ENCODE data around the gene RASA2.
"Not testable (repeated sequence)": the region's sequence is repeated elsewhere in the genome, so short reads cannot be mapped to it uniquely, and the experiment has no call there.

Gene RASA2

GRCh38 chr3:141532609-141533008, 45.8 kb downstream of the RASA2 start:
- Histone ChIP-seq H3K4me1 (ENCODE audit: insufficient read depth, low read length) (no peaks in the 10 kb centered on the region), H3K36me3 (ENCODE audit: insufficient read depth, low read length) (peaks cover 19% of the 10 kb centered on the region), H3K4me3 (ENCODE audit: low read length) (no peak overlapping the region), H3K9me3 (ENCODE audit: low read length) (peaks cover 4% of the 10 kb centered on the region), H3K27me3 (ENCODE audit: insufficient read depth, low read length) (no peaks in the 10 kb centered on the region), H2AFZ (ENCODE audit: low read depth, low read length) (no peak overlapping the region)

GRCh38 chr3:141536017-141536416, 49.2 kb downstream of the RASA2 start:
- not testable (repeated sequence) for H3K4me1 ChIP-seq (ENCODE audit: insufficient read depth, low read length); H3K27me3 ChIP-seq (ENCODE audit: insufficient read depth, low read length); H3K9me3 ChIP-seq (ENCODE audit: low read length); H3K4me3 ChIP-seq (ENCODE audit: low read length); H2AFZ ChIP-seq (ENCODE audit: low read depth, low read length)
- H3K36me3 ChIP-seq (ENCODE audit: insufficient read depth, low read length), result peaks cover 20% of the 10 kb centered on the region

- Histone ChIP-seq H2AFZ (ENCODE audit: low read depth, low read length) (no peak overlapping the region), H3K9me3 (ENCODE audit: low read length) (peaks cover 4% of the 10 kb centered on the region)
These were observed 51.0 kb downstream of the RASA2 start for GRCh38 chr3:141537856-141538255.

GRCh38 chr3:141538568-141539240, 51.9 kb downstream of the RASA2 start:
- Histone ChIP-seq H3K4me1 (ENCODE audit: insufficient read depth, low read length) (no peaks in the 10 kb centered on the region), H3K27me3 (ENCODE audit: insufficient read depth, low read length) (no peaks in the 10 kb centered on the region), H3K36me3 (ENCODE audit: insufficient read depth, low read length) (peaks cover 27% of the 10 kb centered on the region), H3K4me3 (ENCODE audit: low read length) (no peak overlapping the region), H3K9me3 (ENCODE audit: low read length) (peaks cover 4% of the 10 kb centered on the region), H2AFZ (ENCODE audit: low read depth, low read length) (no peak overlapping the region)

More at GRCh38 chr3:141537856-141538255, 51.0 kb downstream of the RASA2 start:
- H3K4me3 ChIP-seq (ENCODE audit: low read length), result no peak overlapping the region
- H3K27me3 ChIP-seq (ENCODE audit: insufficient read depth, low read length), result no peaks in the 10 kb centered on the region
- H3K4me1 ChIP-seq (ENCODE audit: insufficient read depth, low read length), result no peaks in the 10 kb centered on the region
- H3K36me3 ChIP-seq (ENCODE audit: insufficient read depth, low read length), result peaks cover 25% of the 10 kb centered on the region

- Histone ChIP-seq H3K36me3 (ENCODE audit: insufficient read depth, low read length) (peaks cover 26% of the 10 kb centered on the region), H3K27me3 (ENCODE audit: insufficient read depth, low read length) (no peaks in the 10 kb centered on the region), H3K4me1 (ENCODE audit: insufficient read depth, low read length) (no peaks in the 10 kb centered on the region), H3K9me3 (ENCODE audit: low read length) (peaks cover 7% of the 10 kb centered on the region), H2AFZ (ENCODE audit: low read depth, low read length) (no peak overlapping the region), H3K4me3 (ENCODE audit: low read length) (no peak overlapping the region)
These were observed 52.8 kb downstream of the RASA2 start for GRCh38 chr3:141539431-141540187.

GRCh38 chr3:141540531-141540930, 53.7 kb downstream of the RASA2 start:
- no peaks in the 10 kb centered on the region for H3K4me1 ChIP-seq (ENCODE audit: insufficient read depth, low read length)
- no peak overlapping the region for H3K4me3 ChIP-seq (ENCODE audit: low read length)
- H2AFZ ChIP-seq (ENCODE audit: low read depth, low read length), result no peak overlapping the region
- peaks cover 10% of the 10 kb centered on the region for H3K9me3 ChIP-seq (ENCODE audit: low read length)
- H3K27me3 ChIP-seq (ENCODE audit: insufficient read depth, low read length), result no peaks in the 10 kb centered on the region
- H3K36me3 ChIP-seq (ENCODE audit: insufficient read depth, low read length), result peaks cover 29% of the 10 kb centered on the region

GRCh38 chr3:141542202-141542969, 55.6 kb downstream of the RASA2 start:
- Histone ChIP-seq H3K4me3 (ENCODE audit: low read length) (no peak overlapping the region), H3K4me1 (ENCODE audit: insufficient read depth, low read length) (no peaks in the 10 kb centered on the region), H3K9me3 (ENCODE audit: low read length) (peaks cover 7% of the 10 kb centered on the region), H3K36me3 (ENCODE audit: insufficient read depth, low read length) (peaks cover 32% of the 10 kb centered on the region), H3K27me3 (ENCODE audit: insufficient read depth, low read length) (no peaks in the 10 kb centered on the region), H2AFZ (ENCODE audit: low read depth, low read length) (no peak overlapping the region)

- no peak overlapping the region for H3K4me3 ChIP-seq (ENCODE audit: low read length)
- no peaks in the 10 kb centered on the region for H3K27me3 ChIP-seq (ENCODE audit: insufficient read depth, low read length)
These were observed 56.2 kb downstream of the RASA2 start for GRCh38 chr3:141542989-141543388.

GRCh38 chr3:141544697-141545096, 57.9 kb downstream of the RASA2 start:
- H3K9me3 ChIP-seq (ENCODE audit: low read length), result peaks cover 15% of the 10 kb centered on the region
- H3K36me3 ChIP-seq (ENCODE audit: insufficient read depth, low read length), result peaks cover 32% of the 10 kb centered on the region
- no peak overlapping the region for H2AFZ ChIP-seq (ENCODE audit: low read depth, low read length)
- H3K4me3 ChIP-seq (ENCODE audit: low read length), result no peak overlapping the region
- no peaks in the 10 kb centered on the region for H3K4me1 ChIP-seq (ENCODE audit: insufficient read depth, low read length)
- H3K27me3 ChIP-seq (ENCODE audit: insufficient read depth, low read length), result no peaks in the 10 kb centered on the region

More at GRCh38 chr3:141542989-141543388, 56.2 kb downstream of the RASA2 start:
- Histone ChIP-seq H3K4me1 (ENCODE audit: insufficient read depth, low read length) (no peaks in the 10 kb centered on the region), H3K9me3 (ENCODE audit: low read length) (peaks cover 10% of the 10 kb centered on the region), H3K36me3 (ENCODE audit: insufficient read depth, low read length) (peaks cover 32% of the 10 kb centered on the region), H2AFZ (ENCODE audit: low read depth, low read length) (no peak overlapping the region)

GRCh38 chr3:141546081-141546480, 59.3 kb downstream of the RASA2 start:
- no peaks in the 10 kb centered on the region for H3K4me1 ChIP-seq (ENCODE audit: insufficient read depth, low read length)
- H3K36me3 ChIP-seq (ENCODE audit: insufficient read depth, low read length), result peaks cover 33% of the 10 kb centered on the region
- H3K9me3 ChIP-seq (ENCODE audit: low read length), result peaks cover 19% of the 10 kb centered on the region
- H2AFZ ChIP-seq (ENCODE audit: low read depth, low read length), result no peak overlapping the region
- H3K4me3 ChIP-seq (ENCODE audit: low read length), result no peak overlapping the region
- no peaks in the 10 kb centered on the region for H3K27me3 ChIP-seq (ENCODE audit: insufficient read depth, low read length)

- Histone ChIP-seq H3K27me3 (ENCODE audit: insufficient read depth, low read length) (no peaks in the 10 kb centered on the region), H3K36me3 (ENCODE audit: insufficient read depth, low read length) (peaks cover 33% of the 10 kb centered on the region), H2AFZ (ENCODE audit: low read depth, low read length) (no peak overlapping the region), H3K9me3 (ENCODE audit: low read length) (peaks cover 21% of the 10 kb centered on the region), H3K4me3 (ENCODE audit: low read length) (no peak overlapping the region), H3K4me1 (ENCODE audit: insufficient read depth, low read length) (no peaks in the 10 kb centered on the region)
These were observed 59.8 kb downstream of the RASA2 start for GRCh38 chr3:141546586-141546985.

GRCh38 chr3:141547791-141548190, 61.0 kb downstream of the RASA2 start:
- H3K4me3 ChIP-seq (ENCODE audit: low read length), result no peak overlapping the region
- no peaks in the 10 kb centered on the region for H3K4me1 ChIP-seq (ENCODE audit: insufficient read depth, low read length)
- peaks cover 26% of the 10 kb centered on the region for H3K36me3 ChIP-seq (ENCODE audit: insufficient read depth, low read length)
- H2AFZ ChIP-seq (ENCODE audit: low read depth, low read length), result no peak overlapping the region
- H3K27me3 ChIP-seq (ENCODE audit: insufficient read depth, low read length), result no peaks in the 10 kb centered on the region
- peaks cover 21% of the 10 kb centered on the region for H3K9me3 ChIP-seq (ENCODE audit: low read length)
